Lower lobe of right lung (tissue), 2 donors: ENCODE results near the gene ITGB3. TPM values are rescaled to one million over a fixed set of nuclear protein-coding genes. Genes with fewer than 3 reads are reported as not detected.

ENCODE experiments used
- ATAC-seq, 2 donors: fragments of 200-7000 bp; cut with Tn5 transposase; one replicate each; pipeline ENCODE4 v1.9.1; 2020 to 2022; ENCODE audit warnings: mild to moderate bottlenecking in 2 of 2, moderate library complexity in 2 of 2
- DNase-seq: peaks from one replicate; pipeline ENCODE4 v3.0.0-alpha.2; 2020
- H3K27ac ChIP-seq: fragments of 200-600 bp; one replicate; pipeline ENCODE4 v1.8.0; 2022
- H3K27me3 ChIP-seq: fragments of 200-600 bp; one replicate; pipeline ENCODE4 v1.8.0; 2022; ENCODE audit warnings: low read depth
- H3K36me3 ChIP-seq: fragments of 200-600 bp; one replicate; pipeline ENCODE4 v1.8.0; 2022; ENCODE audit warnings: mild to moderate bottlenecking
- H3K4me1 ChIP-seq: fragments of 200-600 bp; one replicate; pipeline ENCODE4 v1.8.0; 2022
- H3K4me3 ChIP-seq: fragments of 200-600 bp; one replicate; pipeline ENCODE4 v1.8.0; 2022; ENCODE audit warnings: mild to moderate bottlenecking
- H3K9me3 ChIP-seq: fragments of 200-600 bp; one replicate; pipeline ENCODE4 v1.8.0; 2022
- CTCF ChIP-seq: fragments of 200-600 bp; IDR thresholded peaks from one replicate; pipeline ENCODE4 v1.8.0; 2022; ENCODE audit warnings: antibody characterized with exemption, mild to moderate bottlenecking
- intact Hi-C: fragments of 100-400 bp; cut with DNase I; formaldehyde crosslinking; loops from one replicate; pipeline ENCODE4 v1.11.0; 2022
- total RNA-seq: library from RNA; stranded (reverse); fragmentation: NEBNext Ultra II Directional; extraction: Animal tissue kit (Norgen Biotek cat#: 25700); gene quantifications from one replicate; pipeline ENCODE4 v1.2.1, GENCODE V29; 2021
- donor health status: DM: no; HTN: yes; CAD: no; lungs with severe emphysema.

ITGB3 gene
- total RNA-seq, 1 donor from 2014 or later, result 10.5 TPM

GRCh38 chr17:47254403-47254943 is 846 bp downstream of the ITGB3 start:
- no peak for DNase-seq
- H3K4me1 ChIP-seq, result peaks cover 25% of the 10 kb centered on the region
- no peaks in the 10 kb centered on the region for H3K36me3 ChIP-seq
- no peak for TF ChIP-seq CTCF
- ATAC-seq, result no peak
- peak overlapping the region; percentile 74 for H3K4me3 ChIP-seq
- peaks cover 19% of the 10 kb centered on the region for H3K27me3 ChIP-seq
- no peak overlapping the region for H3K27ac ChIP-seq
- intact Hi-C loops, result no loop called here
- H3K9me3 ChIP-seq, result no peaks in the 10 kb centered on the region

- no peak overlapping the region for H3K4me3 ChIP-seq
- no peaks in the 10 kb centered on the region for H3K9me3 ChIP-seq
- H3K36me3 ChIP-seq, result no peaks in the 10 kb centered on the region
- ATAC-seq (no peak), DNase-seq (no peak)
- intact Hi-C loops, result no loop called here
- no peak for TF ChIP-seq CTCF
- H3K27me3 ChIP-seq, result peaks cover 19% of the 10 kb centered on the region
- H3K4me1 ChIP-seq, result peaks cover 24% of the 10 kb centered on the region
- no peak overlapping the region for H3K27ac ChIP-seq
These were observed 4.2 kb downstream of the ITGB3 start for GRCh38 chr17:47257651-47258339.

- intact Hi-C loops, result no loop called here
- no peak for DNase-seq
- H3K36me3 ChIP-seq, result no peaks in the 10 kb centered on the region
- H3K27ac ChIP-seq, result no peak overlapping the region
- no peaks in the 10 kb centered on the region for H3K9me3 ChIP-seq
- H3K27me3 ChIP-seq, result no peaks in the 10 kb centered on the region
- peaks cover 2% of the 10 kb centered on the region for H3K4me1 ChIP-seq
- no peak for TF ChIP-seq CTCF
- ATAC-seq, result no peak
- H3K4me3 ChIP-seq, result no peak overlapping the region
These were observed 9.0 kb downstream of the ITGB3 start for GRCh38 chr17:47262586-47262985.

- Histone ChIP-seq H3K4me1 (no peaks in the 10 kb centered on the region), H3K27ac (no peak overlapping the region), H3K36me3 (no peaks in the 10 kb centered on the region), H3K4me3 (no peak overlapping the region), H3K27me3 (no peaks in the 10 kb centered on the region), H3K9me3 (no peaks in the 10 kb centered on the region)
- TF ChIP-seq CTCF, result no peak
- no peak for DNase-seq
- no peak for ATAC-seq
- intact Hi-C loops, result no loop called here
These were observed 10.5 kb downstream of the ITGB3 start for GRCh38 chr17:47264166-47264565.

- no peaks in the 10 kb centered on the region for H3K4me1 ChIP-seq
- no peaks in the 10 kb centered on the region for H3K27me3 ChIP-seq
- H3K4me3 ChIP-seq, result no peak overlapping the region
- H3K9me3 ChIP-seq, result no peaks in the 10 kb centered on the region
- TF ChIP-seq CTCF, result no peak
- intact Hi-C loops, result no loop called here
- no peaks in the 10 kb centered on the region for H3K36me3 ChIP-seq
- DNase-seq (no peak), ATAC-seq (peak in 1 of 2 donors; percentile 31)
- no peak overlapping the region for H3K27ac ChIP-seq
These were observed 12.4 kb downstream of the ITGB3 start for GRCh38 chr17:47265983-47266541.
